HepG2 (cell line): ENCODE results near the gene CAMTA1. TPM values are rescaled to one million over a fixed set of nuclear protein-coding genes. Genes with fewer than 3 reads are reported as not detected.

Source experiments
- ATAC-seq: fragments of 200-7000 bp; cut with Tn5 transposase; 3 replicates; pipeline ENCODE4 v1.9.1; 2020; ENCODE audit warnings: mild to moderate bottlenecking, moderate library complexity
- BruUV-seq: library from RNA; stranded (reverse); fragments of 400-500 nt; replicated peaks from 2 replicates; lab custom pipeline; 2021; lab: Mats Ljungman, UMichigan
- CTCF ChIA-PET: fragments of 300-600 bp; formaldehyde crosslinking; extraction: SDS; loops from one replicate; lab custom pipeline; 2021; ENCODE audit warnings: low total read pairs, inconsistent platforms, low intra/inter-chr PET ratio; lab: Yijun Ruan, JAX
- POLR2A ChIA-PET: fragments of 350-600 bp; sonication (Branson Sonifier 250); formaldehyde crosslinking; loops from one replicate; lab custom pipeline; 2020; ENCODE audit warnings: antibody characterized with exemption, inconsistent platforms; lab: Yijun Ruan, JAX
- DNase-seq: peaks from one replicate; pipeline ENCODE4 v3.0.0-alpha.2; 2015; ENCODE audit warnings: low spot score
- FAIRE-seq: peaks from 3 replicates; lab custom pipeline; 2011; peaks lifted over from hg19 to GRCh38; lab: Jason Lieb, UNC
- H2AFZ ChIP-seq: one replicate; pipeline ENCODE4 v1.6.1; 2011; ENCODE audit warnings: low read length, inconsistent platforms
- H3K27ac ChIP-seq: fragments of 300-600 bp; 3 replicates; pipeline ENCODE4 v1.8.0; 2011; ENCODE audit warnings: mixed run types, mild to moderate bottlenecking, mixed read lengths, low read length, inconsistent platforms; ENCODE audit not compliant: insufficient read depth; ENCODE audit errors: extremely low read length
- H3K27me3 ChIP-seq, 2 experiments: fragments of 200-600 bp in 1 of 2; 2 replicates in 1 of 2; 3 replicates in 1 of 2; pipeline versions ENCODE4 v1.6.0 to v1.8.0; 2011; ENCODE audit warnings: low read length in 2 of 2, mild to moderate bottlenecking in 2 of 2, moderate library complexity in 2 of 2, inconsistent platforms in 1 of 2; ENCODE audit not compliant: insufficient read depth in 2 of 2, control insufficient read depth in 1 of 2
- H3K36me3 ChIP-seq, 2 experiments: fragments of 200-600 bp in 1 of 2; replicated peaks in 1 of 2; 2 replicates in 1 of 2; 3 replicates in 1 of 2; pipeline versions ENCODE4 v1.5.1 to v1.8.0; 2011; ENCODE audit warnings: low read length in 2 of 2, inconsistent platforms in 1 of 2; ENCODE audit not compliant: insufficient read depth in 2 of 2, control insufficient read depth in 1 of 2
- H3K4me1 ChIP-seq: 2 replicates; pipeline ENCODE4 v1.5.1; 2012; ENCODE audit warnings: low read length, inconsistent platforms; ENCODE audit not compliant: insufficient read depth
- H3K4me2 ChIP-seq: 2 replicates; pipeline ENCODE4 v1.6.0; 2011; ENCODE audit warnings: low read depth, low read length, inconsistent platforms
- H3K4me3 ChIP-seq, 3 experiments: fragments of 200-600 bp in 1 of 3; sonication (generic), shearing (Covaris generic) in 1 of 3; replicated peaks in 1 of 3; 2 replicates each; pipeline ENCODE4 v1.5.1; 2011 to 2016; ENCODE audit warnings: low read length in 3 of 3, inconsistent platforms in 2 of 3, low read depth in 2 of 3, mild to moderate bottlenecking in 2 of 3, control low read depth in 1 of 3, mixed read lengths in 1 of 3; ENCODE audit not compliant: insufficient read depth in 1 of 3
- H3K79me2 ChIP-seq: one replicate; pipeline ENCODE4 v1.6.1; 2011; ENCODE audit warnings: low read length, inconsistent platforms; ENCODE audit not compliant: insufficient read depth
- H3K9ac ChIP-seq: 2 replicates; pipeline ENCODE4 v1.6.0; 2011; ENCODE audit warnings: mild to moderate bottlenecking, low read depth, low read length, inconsistent platforms; ENCODE audit not compliant: insufficient read depth
- H3K9me3 ChIP-seq: 2 replicates; pipeline ENCODE4 v1.5.1; 2012; ENCODE audit warnings: mild to moderate bottlenecking, low read length
- H4K20me1 ChIP-seq: 2 replicates; pipeline ENCODE4 v1.6.0; 2011; ENCODE audit warnings: inconsistent platforms, mild to moderate bottlenecking, low read length, moderate library complexity; ENCODE audit not compliant: insufficient read depth
- BHLHE40 ChIP-seq: IDR thresholded peaks from 2 replicates; pipeline ENCODE4 v1.6.1; 2011; ENCODE audit warnings: low read length, improper control_type of control experiment
- ETV6 ChIP-seq: sonication (generic); formaldehyde crosslinking; conservative IDR thresholded peaks from 2 replicates; pipeline ENCODE4 v1.4.0; 2020; ENCODE audit warnings: missing genetic modification reagents
- GTF2F1 ChIP-seq: fragments of 150-350 bp; IDR thresholded peaks from 2 replicates; pipeline ENCODE4 v1.6.1; 2014; ENCODE audit warnings: low read length
- HIVEP1 ChIP-seq: sonication (generic); formaldehyde crosslinking; IDR thresholded peaks from 2 replicates; pipeline ENCODE4 v1.4.0; 2020; ENCODE audit warnings: mild to moderate bottlenecking, missing genetic modification reagents
- KAT2B ChIP-seq: fragments of 150-350 bp; IDR thresholded peaks from 2 replicates; pipeline ENCODE4 v1.6.1; 2014; ENCODE audit warnings: low read depth, low read length, borderline replicate concordance
- RXRA ChIP-seq: sonication (generic); formaldehyde crosslinking; IDR thresholded peaks from 2 replicates; pipeline ENCODE4 v1.5.1; 2020; ENCODE audit warnings: missing genetic modification reagents
- ZFX ChIP-seq: sonication (generic); formaldehyde crosslinking; IDR thresholded peaks from 2 replicates; pipeline ENCODE4 v1.4.0; 2020; ENCODE audit warnings: mild to moderate bottlenecking, low read depth, missing genetic modification reagents, moderate library complexity
- ZMAT5 ChIP-seq: sonication (generic); formaldehyde crosslinking; IDR thresholded peaks from 2 replicates; pipeline ENCODE4 v1.5.0; 2020; ENCODE audit warnings: mild to moderate bottlenecking, low read depth, missing genetic modification reagents, borderline replicate concordance
- ZNF318 ChIP-seq: sonication (generic); formaldehyde crosslinking; IDR thresholded peaks from 2 replicates; pipeline ENCODE4 v1.4.0; 2020; ENCODE audit warnings: mild to moderate bottlenecking, missing genetic modification reagents
- ZNF589 ChIP-seq: sonication (generic); formaldehyde crosslinking; conservative IDR thresholded peaks from 2 replicates; pipeline ENCODE4 v1.8.0; 2022; ENCODE audit warnings: mild to moderate bottlenecking, moderate library complexity, missing genetic modification reagents
- ZNF761 ChIP-seq: sonication (generic); formaldehyde crosslinking; conservative IDR thresholded peaks from 2 replicates; pipeline ENCODE4 v1.4.0; 2020; ENCODE audit warnings: mild to moderate bottlenecking, missing genetic modification reagents
- ZSCAN20 ChIP-seq: sonication (generic); formaldehyde crosslinking; IDR thresholded peaks from 2 replicates; pipeline ENCODE4 v1.4.0; 2020; ENCODE audit warnings: missing genetic modification reagents, mild to moderate bottlenecking, borderline replicate concordance
- WGBS: methylation state at CpG from one replicate; pipeline ENCODE4 v1.1.6; 2017; ENCODE audit warnings: low lambda C conversion rate; 5-methylcytosine and 5-hydroxymethylcytosine counted together
- in situ Hi-C: cut with HindIII; loops from 2 replicates; pipeline ENCODE4 v1.10.0; 2017; ENCODE audit warnings: low pct_unique_long_range_greater_than_20kb; ENCODE audit not compliant: extremely low pct_ligation_motif_present
- intact Hi-C: fragments of 100-400 bp; cut with micrococcal nuclease; formaldehyde crosslinking; loops from one replicate; pipeline ENCODE4 v1.10.0; 2022; ENCODE audit not compliant: unreplicated experiment
- polyA plus RNA-seq, 8 experiments: library from polyadenylated mRNA; depleted of rRNA in 3 of 8; stranded (reverse) in 7 of 8; unstranded in 1 of 8; fragments of >200 nt; fragmentation: Illumina TruSeq in 4 of 8; extraction: Trizol in 4 of 8; gene quantifications; 2 replicates each; pipeline versions ENCODE4 v1.2.1 to v1.2.3, GENCODE V29; 2011 to 2016; ENCODE audit warnings: low read depth in 4 of 8, missing spikeins in 1 of 8, mixed read lengths in 1 of 8; ENCODE audit not compliant: insufficient read depth in 1 of 8
- total RNA-seq, 5 experiments: library from RNA; depleted of rRNA; stranded (reverse); fragments of >200 nt; fragmentation: Illumina TruSeq; extraction: Trizol; gene quantifications; 2 replicates each; pipeline ENCODE4 v1.2.3, GENCODE V29; 2016; ENCODE audit warnings: low read depth in 1 of 5
- TF ChIP-seq, protein P1 (sequence below): sonication (generic); formaldehyde crosslinking; IDR thresholded peaks from 2 replicates; pipeline ENCODE4 v1.5.1; 2020; ENCODE audit warnings: missing genetic modification reagents, mild to moderate bottlenecking, borderline replicate concordance

CAMTA1 gene
- total and polyA plus RNA-seq, 2 of the 13 experiments (the other 11 are each of a cell fraction or from before 2014, with no cell fraction given), result 25.0 to 36.4 TPM

DNA sequence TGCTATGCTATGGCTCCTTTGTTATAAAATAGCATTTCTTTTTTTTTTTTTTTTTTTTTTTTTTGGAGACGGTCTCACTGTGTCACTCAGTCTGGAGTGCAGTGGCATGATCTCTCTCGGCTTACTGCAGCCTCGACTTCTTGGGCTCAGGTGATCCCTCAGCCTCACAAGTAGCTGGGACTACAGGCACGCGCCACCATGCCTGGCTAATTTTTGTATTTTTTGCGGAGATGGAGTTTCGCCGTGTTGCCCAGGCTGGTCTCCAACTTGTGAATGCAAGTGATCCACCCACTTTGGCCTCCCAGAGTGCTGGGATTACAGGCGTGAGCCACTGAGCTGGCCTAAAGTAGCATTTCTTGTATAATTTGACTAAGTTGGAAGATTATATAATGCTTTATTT, 10.8 kb downstream of the CAMTA1 start:
- Histone ChIP-seq H3K36me3 (peaks cover 1 to 15% of the 10 kb centered on the region in 2 experiments; a peak in 3 of 5 replicates), H3K9me3 (no peaks in the 10 kb centered on the region), H3K79me2 (peaks cover 63% of the 10 kb centered on the region), H3K27ac (no peak overlapping the region), H4K20me1 (0 out of 2 replicates have a peak, but pooled peaks cover 3% of the 10 kb centered on the region), H3K27me3 (no peaks in the 10 kb centered on the region), H2AFZ (no peak overlapping the region), H3K4me3 (no peak overlapping the region), H3K4me1 (no peaks in the 10 kb centered on the region), H3K9ac (no peak overlapping the region), H3K4me2 (no peak overlapping the region)
- no TSS peak for BruUV-seq
- TF ChIP-seq HIVEP1 (CRISPR knock-in tag) (no peak), ZNF589 (CRISPR knock-in tag) (no peak), RXRA (CRISPR knock-in tag) (no peak), ZNF761 (CRISPR knock-in tag) (no peak), ETV6 (CRISPR knock-in tag) (no peak), BHLHE40 (no peak), ZMAT5 (no peak), GTF2F1 (no peak), KAT2B (no peak), ZSCAN20 (CRISPR knock-in tag) (no peak), ZFX (CRISPR knock-in tag) (no peak), ZNF318 (CRISPR knock-in tag) (no peak)
- TF ChIP-seq, protein P1, sequence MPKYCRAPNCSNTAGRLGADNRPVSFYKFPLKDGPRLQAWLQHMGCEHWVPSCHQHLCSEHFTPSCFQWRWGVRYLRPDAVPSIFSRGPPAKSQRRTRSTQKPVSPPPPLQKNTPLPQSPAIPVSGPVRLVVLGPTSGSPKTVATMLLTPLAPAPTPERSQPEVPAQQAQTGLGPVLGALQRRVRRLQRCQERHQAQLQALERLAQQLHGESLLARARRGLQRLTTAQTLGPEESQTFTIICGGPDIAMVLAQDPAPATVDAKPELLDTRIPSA (CRISPR knock-in tag), result no peak
- intact Hi-C loops (loop anchor here (10.0 kb wide), 1 partner anchor 279 kb away; no protein-coding TSS in a partner anchor), in situ Hi-C loops (loop anchor here (5.0 to 10.0 kb wide), 2 partner anchors 91 to 279 kb away; no protein-coding TSS in a partner anchor)
- no peak for FAIRE-seq
- CTCF ChIA-PET, result no interaction called here
- 94% methylated on average over 9 of the region's 9 CpGs for WGBS
- POLR2A ChIA-PET, result interaction anchor here (0.7 kb wide), 1 partner anchor 12 kb away, joined by 7 read pairs; no protein-coding TSS in a partner anchor
- no peak for DNase-seq
- ATAC-seq, result no peak
